ENCODE data around the gene TCP11L2.
"Not testable (repeated sequence)": the region's sequence is repeated elsewhere in the genome, so short reads cannot be mapped to it uniquely, and the experiment has no call there.

The TCP11L2 gene

DNA sequence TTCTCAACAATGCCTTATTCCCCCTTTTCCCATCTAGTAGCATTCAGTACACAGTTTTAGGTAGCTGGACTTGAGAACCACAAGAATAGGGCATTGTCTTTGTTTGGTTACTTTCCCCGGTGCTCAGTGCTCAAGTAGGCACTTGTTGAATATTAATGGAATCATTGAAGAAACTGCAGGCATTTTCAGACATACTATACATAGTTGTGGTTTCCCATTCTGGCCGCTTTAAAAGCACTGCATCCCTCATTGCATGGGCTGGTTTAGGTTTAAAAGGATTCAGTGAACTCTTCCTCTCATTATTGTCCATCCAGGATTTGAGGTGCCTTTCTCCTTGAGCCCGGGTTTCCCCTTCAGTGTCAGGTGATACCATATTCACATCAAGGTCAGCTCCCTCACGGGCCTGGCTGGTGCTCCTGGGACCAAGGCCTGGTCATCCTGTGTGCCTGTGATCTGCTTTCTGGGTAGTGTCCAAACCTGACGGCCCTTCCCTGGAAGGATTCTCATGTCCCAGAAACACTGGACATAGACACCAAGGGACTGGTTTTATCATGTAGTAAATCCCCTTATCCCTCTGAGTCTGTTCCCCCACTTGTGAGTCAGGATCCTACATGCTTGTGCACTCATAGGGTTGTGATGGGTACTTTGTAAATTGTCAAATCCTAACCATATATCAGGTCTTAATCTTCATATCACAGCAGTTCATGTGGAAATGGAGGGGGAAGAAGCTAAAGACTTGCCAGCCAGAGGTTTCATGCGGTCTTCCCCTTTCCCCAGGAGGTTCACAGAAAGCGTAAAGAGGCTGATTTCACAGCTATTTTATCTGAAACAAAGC, 7.4 kb downstream of the TCP11L2 start:
- DNase-seq: peak; percentile 43

DNA sequence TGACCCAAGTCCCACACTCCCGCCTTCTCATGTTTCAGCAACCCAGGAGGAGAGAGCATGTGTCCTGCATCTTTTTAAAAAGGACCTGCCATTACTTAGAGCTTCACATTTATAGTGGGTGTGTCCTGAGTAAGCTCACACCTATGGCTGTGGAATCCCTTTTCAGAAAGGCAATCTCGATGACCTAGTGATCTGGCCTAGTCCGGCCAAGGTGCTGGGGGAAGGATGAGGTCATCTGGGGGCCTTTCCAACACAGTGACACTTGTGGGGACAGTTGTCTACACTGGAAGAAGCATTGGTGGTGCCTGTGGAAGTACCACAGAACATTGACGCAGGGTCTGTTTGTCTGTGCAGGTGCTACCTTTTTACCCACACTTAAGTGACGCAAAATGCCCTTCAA, 8.2 kb downstream of the TCP11L2 start:
- DNase-seq: no peak

DNA sequence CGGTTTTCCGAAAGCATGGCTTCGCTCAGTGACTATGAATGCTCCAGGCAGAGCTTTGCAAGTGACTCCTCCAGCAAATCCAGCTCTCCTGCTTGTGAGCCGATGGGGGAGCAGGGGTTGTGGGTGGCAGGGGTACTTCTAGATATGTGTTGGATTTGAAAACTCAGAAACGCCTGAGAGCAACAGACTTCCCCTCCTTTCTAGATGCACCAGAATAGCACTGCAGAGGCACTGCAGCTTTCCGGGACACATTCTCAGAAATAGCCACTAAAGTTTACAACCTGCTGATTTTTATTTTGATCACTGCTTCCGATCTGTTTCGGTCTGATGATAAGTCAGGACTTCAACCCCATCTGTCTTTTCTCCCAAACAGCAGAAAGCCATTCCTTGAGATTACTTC, 8.6 kb downstream of the TCP11L2 start:
- no peak for DNase-seq

DNA sequence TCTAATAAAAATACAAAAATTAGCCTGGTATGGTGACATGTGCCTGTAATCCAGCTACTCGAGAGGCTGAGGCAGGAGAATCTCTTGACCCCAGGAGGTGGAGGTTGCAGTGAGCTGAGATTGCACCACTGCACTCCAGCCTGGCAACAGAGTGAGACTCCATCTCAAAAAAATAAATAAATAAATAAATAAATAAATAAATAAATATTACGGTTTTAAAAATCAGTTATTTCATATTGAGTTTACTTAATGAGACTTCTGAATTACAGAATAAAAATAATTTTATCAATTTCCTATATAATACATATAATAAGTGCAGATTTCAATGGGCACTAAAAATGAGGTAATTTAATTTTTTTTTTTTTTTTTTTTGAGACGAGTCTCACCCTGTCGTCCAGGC, 10.9 kb downstream of the TCP11L2 start:
- not testable (repeated sequence) for DNase-seq

DNA sequence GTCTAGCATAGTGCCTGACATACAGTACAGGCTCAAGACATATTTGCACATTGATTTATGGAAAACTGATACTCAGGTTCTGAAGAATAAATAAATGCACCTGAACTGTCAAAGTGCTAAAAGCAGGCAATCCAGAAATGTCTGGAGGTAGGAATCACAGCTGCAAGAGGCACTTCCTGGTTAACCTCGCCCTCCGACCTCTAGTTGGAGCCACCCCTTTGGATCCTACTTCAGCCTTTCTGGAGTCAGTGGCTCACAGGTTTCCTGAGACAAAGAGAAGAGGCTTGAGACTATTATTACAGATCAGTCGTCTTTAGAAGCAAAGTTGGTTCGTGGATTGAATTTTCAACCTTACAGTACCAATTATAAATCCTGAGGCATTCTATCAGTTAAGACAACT, 13.0 kb downstream of the TCP11L2 start:
- DNase-seq: no peak

DNA sequence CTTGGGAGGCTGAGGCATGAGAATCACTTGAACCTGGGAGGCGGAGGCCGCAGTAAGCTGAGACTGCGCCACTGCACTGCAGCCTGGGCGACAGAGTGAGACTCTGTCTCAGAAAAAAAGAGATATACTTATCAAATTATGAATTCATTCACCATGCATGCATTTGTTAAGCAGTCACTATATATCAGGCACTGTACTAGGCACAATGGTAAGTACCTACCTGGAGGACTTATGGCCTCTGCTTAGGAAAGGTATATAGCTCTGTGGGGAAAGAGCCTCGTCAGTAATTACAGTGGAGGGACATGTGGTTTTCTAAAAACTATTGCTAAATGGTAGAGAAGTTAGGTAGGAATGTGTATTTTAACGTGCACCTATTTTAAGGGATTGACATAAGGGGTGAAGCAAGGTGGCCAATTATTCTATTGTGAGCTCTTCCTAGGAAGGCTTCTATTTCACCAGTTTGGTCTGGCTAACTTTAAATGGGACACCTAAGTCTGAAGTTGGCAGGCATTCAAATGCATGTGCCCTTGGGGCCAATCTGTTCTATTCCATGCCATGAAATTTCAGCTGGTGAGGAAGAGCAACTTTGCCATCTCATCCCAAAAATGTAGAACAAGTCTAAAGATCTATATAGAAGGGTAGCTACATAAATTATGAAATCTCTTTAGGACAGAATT, 15.0 kb downstream of the TCP11L2 start:
- no peak for DNase-seq

DNA sequence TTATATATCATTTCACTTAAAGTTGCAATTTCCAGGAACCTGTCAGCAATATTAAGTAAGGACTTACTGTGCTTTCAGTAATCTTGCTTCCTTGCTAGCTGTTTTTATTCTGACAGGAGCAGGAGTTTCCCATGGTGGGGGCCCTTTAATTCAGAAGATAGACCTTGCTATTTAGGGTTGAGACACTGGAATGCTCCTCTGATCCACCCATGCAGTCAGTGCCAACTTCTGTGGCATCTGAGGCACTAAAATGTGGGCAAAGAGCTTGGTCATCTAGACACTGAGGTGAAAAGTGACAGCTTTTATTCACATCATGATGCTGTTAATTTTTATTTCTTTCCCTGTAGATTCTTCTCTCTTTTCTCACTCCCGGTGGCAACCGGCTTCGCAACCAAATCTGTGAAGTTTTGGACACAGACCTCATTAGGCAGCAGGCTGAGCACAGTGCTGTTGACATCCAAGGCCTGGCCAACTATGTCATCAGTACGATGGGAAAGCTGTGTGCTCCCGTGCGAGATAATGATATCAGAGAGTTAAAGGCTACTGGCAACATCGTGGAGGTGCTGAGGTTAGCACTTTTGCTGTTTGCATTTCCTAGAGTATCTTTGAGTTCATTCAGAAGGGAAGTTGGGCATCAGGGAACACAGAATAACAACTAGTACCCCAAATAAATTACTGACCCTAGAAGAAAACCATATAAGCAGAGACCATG, 18.8 kb downstream of the TCP11L2 start:
- DNase-seq: no peak

DNA sequence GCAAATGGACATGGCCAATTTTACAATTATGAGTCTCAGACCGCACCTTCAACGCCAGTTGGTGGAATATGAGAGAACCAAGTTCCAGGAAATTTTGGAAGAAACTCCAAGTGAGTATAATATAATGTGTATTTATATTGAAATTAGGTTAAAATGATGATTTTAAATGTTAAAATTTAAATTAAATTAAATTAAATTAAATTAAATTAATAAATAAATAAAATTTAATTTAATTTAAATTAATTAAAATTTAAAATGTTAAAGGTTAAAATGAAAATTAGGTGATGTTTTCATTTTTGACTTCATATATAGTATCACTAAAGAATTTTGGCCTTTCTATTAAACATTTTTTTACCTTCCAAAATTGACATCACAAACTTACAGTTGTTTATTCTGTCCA, 21.0 kb downstream of the TCP11L2 start:
- no peak for DNase-seq

DNA sequence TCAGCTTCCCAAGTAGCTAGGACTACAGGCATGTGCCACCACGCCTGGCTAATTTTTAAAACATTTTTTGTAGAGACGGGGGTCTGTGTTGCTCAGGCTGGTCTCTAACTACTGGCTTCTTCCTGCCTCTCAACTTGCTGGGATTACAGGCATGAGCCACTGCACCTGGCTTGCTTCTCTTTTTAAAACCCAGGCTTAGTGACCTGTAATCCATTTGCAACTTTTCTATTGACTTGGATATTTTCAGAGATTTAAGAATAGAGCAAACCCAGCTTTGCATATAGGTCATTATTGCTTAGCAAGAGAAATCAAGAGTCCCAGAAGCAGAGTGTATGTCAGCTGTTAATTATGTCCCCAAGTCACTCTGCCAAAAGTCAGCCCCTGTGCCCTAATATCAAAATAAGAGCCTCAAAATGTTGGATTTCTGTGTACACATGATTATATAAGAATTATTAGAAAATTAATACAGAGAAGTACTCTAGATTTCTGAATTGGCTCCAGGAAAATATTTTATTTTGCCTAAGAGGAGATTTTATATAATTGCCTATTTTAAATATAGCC, 24.9 kb downstream of the TCP11L2 start:
- no peak for DNase-seq

DNA sequence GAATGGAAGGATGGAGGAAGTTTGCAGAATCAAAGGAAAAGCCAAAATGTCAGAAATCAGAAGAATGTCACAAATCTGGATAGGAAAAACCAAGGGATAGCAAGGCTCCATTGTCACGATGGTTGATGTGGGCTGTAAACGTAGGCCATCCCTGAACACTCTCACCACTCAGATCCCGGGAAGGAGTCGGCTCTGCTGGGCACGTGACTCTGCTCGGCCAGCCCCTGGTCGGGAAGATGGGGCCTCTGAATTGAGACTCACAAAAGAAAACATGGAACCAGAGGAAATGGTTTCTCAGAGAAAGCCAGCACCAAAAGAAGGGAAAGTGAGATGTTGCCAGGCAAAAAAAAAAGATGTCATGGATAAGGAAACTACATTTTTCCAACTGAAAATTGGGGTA, 26.2 kb downstream of the TCP11L2 start:
- DNase-seq: no peak

DNA sequence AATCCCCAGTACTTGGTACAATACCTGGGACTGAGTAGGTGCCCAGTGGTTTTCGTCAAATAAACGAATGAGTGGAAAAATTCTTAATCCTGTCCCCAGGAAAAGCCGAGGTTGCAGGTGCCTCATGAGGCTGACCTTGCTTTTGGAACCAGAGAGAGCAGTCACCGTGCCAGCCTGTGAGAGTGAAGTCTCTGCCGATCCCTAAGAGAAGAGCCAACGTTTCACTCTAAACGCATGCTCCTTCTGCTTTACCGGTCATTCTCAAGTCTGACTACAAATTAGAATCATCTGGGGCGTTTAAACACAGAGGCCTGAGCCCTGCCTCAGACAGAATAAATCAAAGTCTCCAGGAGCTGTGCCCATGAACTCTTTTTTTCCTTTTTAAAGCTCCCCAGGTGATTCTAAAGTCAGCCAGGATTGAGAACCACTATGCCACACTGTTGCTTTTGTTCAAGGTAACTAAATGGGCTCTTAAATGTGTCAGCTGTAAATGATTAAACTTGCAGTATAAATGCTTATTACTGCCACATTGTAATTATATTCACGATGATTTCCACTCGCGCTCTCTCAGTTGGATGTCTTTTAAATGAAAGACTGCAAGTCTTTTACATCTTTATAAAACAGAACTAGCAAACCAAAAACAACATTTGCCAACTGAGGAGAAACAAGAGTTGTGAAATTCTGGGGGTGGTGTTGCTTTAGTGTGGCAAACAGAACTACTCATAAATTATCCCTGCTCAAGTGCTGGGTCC, 26.9 kb downstream of the TCP11L2 start:
- DNase-seq: no peak

DNA sequence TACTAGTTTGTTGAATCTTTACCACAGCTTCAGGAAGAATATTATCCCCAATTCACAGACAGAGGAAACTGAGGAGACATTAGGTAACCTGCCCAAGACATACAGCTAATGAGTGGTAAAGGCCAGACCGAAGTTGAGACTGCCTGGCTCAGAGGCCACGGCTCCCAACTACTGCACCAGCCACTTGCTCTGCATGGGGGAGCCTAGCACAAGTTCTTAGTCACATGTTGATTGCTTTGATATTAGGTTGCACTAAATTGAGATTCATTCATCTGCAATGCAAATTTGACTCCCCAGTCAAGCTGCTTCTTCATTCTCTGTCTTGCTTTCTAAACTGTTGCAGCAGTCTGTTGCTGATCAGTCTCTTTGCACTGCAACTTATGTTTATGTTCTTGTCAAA, 29.1 kb downstream of the TCP11L2 start:
- no peak for DNase-seq

DNA sequence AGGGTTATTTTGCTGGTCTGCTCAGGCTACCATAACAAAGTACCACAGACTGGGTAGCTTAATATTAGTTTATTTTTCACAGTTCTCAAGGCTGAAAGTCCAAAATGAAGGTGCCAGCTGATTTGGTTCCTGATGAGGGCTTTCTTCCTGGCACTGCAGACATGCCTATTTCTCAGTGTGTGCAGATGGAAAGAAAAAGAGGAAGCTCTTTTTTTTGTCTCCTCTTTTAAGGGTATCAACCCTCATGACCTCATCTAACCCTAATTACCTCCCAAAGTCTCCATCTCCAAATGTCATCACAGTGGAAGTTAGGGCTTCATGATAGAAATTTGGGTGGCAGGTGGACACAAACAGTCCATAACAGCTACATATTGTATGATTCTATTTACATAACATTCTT, 30.0 kb downstream of the TCP11L2 start:
- DNase-seq: no peak

DNA sequence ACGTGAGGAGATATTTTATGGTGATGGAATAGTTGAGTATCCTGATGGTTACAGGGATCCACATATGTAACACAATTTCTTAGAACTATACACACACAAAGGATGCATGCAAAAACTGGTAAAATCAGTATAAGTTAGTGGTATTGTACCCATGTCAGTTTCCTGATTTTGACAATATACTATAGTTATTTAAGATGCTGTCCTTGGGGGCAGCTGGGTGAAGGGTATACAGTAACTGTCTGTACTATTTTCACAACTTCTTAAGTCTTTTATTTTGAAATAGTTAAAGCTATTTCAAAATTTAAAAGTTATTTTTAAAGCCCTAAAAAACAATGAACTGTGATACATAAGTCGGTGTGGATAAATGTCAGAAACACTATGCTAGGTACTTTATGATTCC, 30.5 kb downstream of the TCP11L2 start:
- DNase-seq: no peak

DNA sequence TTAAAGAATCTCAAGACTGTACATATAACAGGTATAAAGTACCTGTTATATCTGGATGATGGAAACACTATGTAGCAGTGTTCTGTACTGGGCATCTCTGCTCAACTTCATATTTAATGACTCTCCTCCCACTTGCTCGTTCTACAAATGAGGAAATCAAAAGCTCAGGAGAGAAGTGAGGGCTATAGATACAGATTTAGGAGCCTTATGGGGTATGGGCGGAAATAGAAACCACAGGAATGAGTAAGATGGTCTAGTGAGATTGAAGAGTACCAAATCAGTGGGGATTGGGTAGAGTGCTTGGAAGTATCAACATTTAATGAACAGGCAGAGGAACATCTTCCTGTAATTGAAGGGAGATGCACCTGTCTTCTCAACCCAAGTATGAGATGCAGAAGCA, 31.2 kb downstream of the TCP11L2 start:
- DNase-seq: no peak

DNA sequence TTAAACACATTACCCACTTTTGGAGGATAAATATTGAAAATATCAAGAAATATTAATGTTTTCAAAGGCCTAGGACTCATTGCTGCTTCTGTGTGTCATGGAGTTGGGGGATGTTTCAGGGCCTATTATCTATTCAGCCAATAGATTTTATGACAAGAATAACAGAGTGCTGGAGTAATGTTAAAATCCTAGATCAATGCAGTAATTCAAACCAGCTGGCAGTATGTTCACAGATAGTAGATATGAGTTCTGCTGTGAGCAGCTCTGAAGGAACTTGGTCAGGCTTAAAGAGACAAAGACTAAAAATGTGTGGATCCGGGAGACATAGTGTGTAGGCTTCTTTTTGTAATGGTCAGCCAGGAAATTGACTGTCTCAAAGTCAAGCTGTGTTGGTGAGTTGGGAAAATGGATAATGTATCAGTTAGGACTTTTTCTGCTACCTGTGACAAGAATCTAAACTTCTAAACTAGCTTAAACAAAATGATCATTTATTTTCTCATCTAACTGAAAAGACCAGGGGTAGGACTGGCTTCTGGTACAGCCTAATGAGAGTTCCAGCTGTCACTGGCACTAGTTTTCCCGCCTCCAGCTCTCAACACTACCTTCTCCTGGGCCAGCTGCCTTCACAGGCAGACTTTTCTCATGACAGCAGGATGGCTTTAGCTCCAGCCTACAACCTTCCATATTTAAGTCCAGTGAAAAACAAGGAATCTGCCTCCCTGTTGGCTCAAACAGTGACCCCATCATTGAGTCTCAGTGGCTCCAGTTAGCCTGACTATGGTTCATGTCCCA, 38.7 kb downstream of the TCP11L2 start:
- no peak for DNase-seq

DNA sequence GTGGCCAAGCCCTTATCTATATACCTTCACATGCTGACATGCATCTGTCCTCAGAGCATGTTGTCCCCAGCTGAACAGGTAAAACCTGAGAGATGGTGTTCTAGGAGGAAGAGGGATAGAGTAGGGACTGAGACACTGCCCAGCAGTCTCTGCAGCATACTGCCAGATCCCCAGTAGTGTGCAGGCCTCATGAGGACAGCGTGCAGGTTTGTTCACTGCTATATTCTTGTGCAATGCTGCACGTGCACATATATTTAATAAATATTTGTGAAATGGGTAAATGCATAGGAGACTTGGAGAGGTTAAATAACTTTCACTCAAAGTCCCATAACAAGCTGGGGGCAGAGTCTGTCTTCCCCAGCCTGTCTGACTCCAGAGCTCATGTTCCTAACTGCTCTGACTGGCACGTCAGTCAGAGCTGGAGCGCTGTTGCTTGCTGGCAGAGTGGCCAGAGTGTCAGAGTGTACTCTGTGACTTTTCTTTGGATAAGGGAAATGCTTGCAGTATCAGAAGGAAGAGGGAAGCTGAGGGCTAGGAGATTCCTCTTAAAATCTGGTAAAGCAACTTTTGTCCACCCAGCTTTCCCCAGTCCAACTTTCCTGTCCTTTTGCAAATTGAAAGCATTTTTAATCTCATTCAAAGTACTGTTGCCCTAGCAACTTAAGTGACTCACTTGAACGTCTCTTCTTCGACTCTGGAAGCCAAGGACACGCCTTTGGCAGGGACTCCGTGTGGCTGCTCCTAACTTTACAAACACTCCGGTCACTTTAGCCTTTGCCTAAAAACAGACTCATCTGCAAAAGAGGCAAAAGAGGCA, 40.1 kb downstream of the TCP11L2 start:
- DNase-seq: peak; percentile 42

DNA sequence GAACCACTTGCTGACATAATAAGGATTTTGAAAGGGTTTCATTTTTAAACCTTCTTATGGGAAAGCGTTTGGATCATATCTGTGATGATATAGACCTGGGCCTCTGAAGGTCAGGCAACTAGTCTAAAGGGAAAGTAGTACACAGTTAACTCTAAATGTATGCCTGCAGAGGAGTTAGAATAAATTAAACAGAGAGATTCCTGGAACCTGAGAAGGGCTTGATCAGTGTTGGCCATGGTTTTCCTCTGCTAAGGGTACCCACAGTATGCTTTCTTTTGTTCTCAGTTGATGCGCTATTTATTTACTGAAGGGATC, 40.6 kb downstream of the TCP11L2 start:
- no peak for DNase-seq

DNA sequence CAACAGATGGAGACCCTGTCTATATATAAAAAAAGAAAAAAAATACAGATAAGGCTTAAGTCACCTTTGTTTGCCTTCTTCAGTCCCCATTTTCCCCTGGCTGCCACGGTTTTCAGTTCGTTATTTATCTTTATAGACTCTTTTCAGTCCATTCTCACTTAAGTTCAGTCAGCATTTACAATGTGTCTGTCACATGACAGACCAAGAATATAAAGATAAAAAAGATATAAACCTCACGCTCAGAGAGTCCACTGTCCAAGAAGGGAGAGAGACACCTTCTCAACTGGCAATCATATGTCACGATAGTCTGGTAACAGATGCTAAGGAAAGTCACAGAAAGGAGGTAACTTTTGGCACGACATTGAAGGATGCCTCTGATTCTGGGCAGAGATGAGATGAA, 41.6 kb downstream of the TCP11L2 start:
- no peak for DNase-seq

DNA sequence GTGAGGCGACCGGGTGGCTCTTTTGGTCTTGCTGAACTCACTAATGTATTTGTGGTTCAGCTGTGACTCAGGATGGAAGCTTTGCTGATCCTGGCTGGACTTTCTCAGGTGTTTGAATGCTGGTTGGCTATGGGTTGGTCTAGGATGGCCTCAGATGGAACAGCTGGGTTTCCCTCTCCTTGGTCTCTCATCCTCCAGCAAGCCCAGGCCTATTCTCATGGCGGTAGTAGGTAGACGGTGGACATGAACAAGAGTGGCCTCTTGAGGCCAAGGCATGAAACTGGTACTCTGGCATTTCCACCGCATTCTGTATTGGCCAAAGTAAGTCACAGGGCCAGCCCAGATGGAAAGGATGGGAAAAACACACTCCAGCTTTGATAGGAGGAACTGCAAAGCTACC, 43.2 kb downstream of the TCP11L2 start:
- DNase-seq: peak; percentile 46

DNA sequence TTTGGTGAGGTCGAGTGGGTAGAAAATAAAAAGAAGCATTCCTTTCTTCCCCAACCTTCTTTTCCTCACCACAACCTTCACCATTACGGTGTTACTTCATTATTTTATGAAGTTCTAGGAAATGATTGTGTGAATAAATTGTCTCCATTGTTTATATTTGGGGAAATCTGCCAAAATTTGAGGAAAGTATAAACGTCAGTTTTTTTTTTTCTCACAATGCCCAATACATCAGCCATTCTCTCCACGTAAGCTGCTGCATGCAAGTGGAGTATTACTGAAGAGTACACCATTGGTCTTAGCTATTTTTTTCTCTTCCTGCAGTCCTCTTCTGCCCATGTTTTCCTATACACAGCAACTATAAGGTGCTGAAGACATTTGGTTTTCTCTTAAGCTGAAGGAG, 45.9 kb downstream of the TCP11L2 start:
- no peak for DNase-seq

Data from NCI-H226 (cell line).